ENCODE results near the gene THSD4.
"Not testable (repeated sequence)": the region's sequence is repeated elsewhere in the genome, so short reads cannot be mapped to it uniquely, and the experiment has no call there.

Gene THSD4

GRCh38 chr15:71431343-71432336, 316.4 kb downstream of the THSD4 start:
- no peak for DNase-seq (ENCODE audit: low read depth)

GRCh38 chr15:71433402-71433801, 318.1 kb downstream of the THSD4 start:
- no peak for DNase-seq (ENCODE audit: low read depth)

GRCh38 chr15:71434774-71435173, 319.5 kb downstream of the THSD4 start:
- no peak for DNase-seq (ENCODE audit: low read depth)

- DNase-seq (ENCODE audit: low read depth): no peak
These were observed 320.3 kb downstream of the THSD4 start for GRCh38 chr15:71435552-71435951.

GRCh38 chr15:71436854-71437253, 321.6 kb downstream of the THSD4 start:
- no peak for DNase-seq (ENCODE audit: low read depth)

GRCh38 chr15:71437404-71437803, 322.1 kb downstream of the THSD4 start:
- DNase-seq (ENCODE audit: low read depth): no peak

GRCh38 chr15:71437919-71438318, 322.6 kb downstream of the THSD4 start:
- DNase-seq (ENCODE audit: low read depth): no peak

GRCh38 chr15:71439478-71439877, 324.2 kb downstream of the THSD4 start:
- DNase-seq (ENCODE audit: low read depth): not testable (repeated sequence)

- no peak for DNase-seq (ENCODE audit: low read depth)
These were observed 325.3 kb downstream of the THSD4 start for GRCh38 chr15:71440489-71441110.

- DNase-seq (ENCODE audit: low read depth): peak; percentile 1
These were observed 328.3 kb downstream of the THSD4 start for GRCh38 chr15:71443538-71443937.

- DNase-seq (ENCODE audit: low read depth): no peak
These were observed 328.9 kb downstream of the THSD4 start for GRCh38 chr15:71444032-71444810.

GRCh38 chr15:71444866-71445590, 329.8 kb downstream of the THSD4 start:
- no peak for DNase-seq (ENCODE audit: low read depth)

- no peak for DNase-seq (ENCODE audit: low read depth)
These were observed 332.3 kb downstream of the THSD4 start for GRCh38 chr15:71447328-71448250.

GRCh38 chr15:71448688-71449114, 333.4 kb downstream of the THSD4 start:
- DNase-seq (ENCODE audit: low read depth): no peak

- DNase-seq (ENCODE audit: low read depth): no peak
These were observed 334.1 kb downstream of the THSD4 start for GRCh38 chr15:71449363-71449762.

GRCh38 chr15:71449956-71450355, 334.7 kb downstream of the THSD4 start:
- no peak for DNase-seq (ENCODE audit: low read depth)

- DNase-seq (ENCODE audit: low read depth): no peak
These were observed 335.9 kb downstream of the THSD4 start for GRCh38 chr15:71451130-71451529.

- no peak for DNase-seq (ENCODE audit: low read depth)
These were observed 337.6 kb downstream of the THSD4 start for GRCh38 chr15:71452893-71453292.

- no peak for DNase-seq (ENCODE audit: low read depth)
These were observed 339.3 kb downstream of the THSD4 start for GRCh38 chr15:71454462-71454996.

GRCh38 chr15:71455107-71455506, 339.8 kb downstream of the THSD4 start:
- DNase-seq (ENCODE audit: low read depth): no peak
